22Rv1 (cell line): ENCODE data around the gene CCDC102B.

Source experiments
- H3K27ac ChIP-seq: fragments of 450-650 bp; 2 replicates; pipeline ENCODE4 v1.5.1; 2017
- ZFX ChIP-seq: fragments of 450-650 bp; IDR thresholded peaks from 2 replicates; pipeline ENCODE4 v1.6.1; 2017; ENCODE audit warnings: antibody characterized with exemption, borderline replicate concordance
- TF ChIP-seq, protein P1 (sequence below): fragments of 450-650 bp; IDR thresholded peaks from 2 replicates; pipeline ENCODE4 v1.5.1; 2017; ENCODE audit warnings: mild to moderate bottlenecking

The CCDC102B gene

DNA sequence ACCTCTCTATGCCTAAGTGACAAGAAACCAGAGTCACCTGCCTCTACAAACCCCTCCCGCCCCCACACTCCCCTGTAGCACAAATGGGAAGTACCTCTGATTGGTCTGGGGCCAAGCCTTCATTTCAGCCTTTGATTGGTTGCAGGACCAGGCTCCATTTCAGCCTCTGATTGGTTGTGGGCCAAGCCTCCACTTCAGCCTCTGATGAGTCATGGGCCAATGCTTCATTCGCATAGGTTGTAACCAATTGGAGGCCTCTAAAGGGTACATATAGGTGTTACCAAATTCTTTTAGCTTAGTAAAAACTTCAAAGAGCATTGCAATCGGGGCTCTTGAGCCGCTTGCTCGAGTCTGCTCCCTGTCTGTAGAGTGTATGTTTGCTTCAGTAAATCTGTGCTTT, 25.0 kb downstream of the CCDC102B start:
- no peak overlapping the region for H3K27ac ChIP-seq
- TF ChIP-seq, protein P1, sequence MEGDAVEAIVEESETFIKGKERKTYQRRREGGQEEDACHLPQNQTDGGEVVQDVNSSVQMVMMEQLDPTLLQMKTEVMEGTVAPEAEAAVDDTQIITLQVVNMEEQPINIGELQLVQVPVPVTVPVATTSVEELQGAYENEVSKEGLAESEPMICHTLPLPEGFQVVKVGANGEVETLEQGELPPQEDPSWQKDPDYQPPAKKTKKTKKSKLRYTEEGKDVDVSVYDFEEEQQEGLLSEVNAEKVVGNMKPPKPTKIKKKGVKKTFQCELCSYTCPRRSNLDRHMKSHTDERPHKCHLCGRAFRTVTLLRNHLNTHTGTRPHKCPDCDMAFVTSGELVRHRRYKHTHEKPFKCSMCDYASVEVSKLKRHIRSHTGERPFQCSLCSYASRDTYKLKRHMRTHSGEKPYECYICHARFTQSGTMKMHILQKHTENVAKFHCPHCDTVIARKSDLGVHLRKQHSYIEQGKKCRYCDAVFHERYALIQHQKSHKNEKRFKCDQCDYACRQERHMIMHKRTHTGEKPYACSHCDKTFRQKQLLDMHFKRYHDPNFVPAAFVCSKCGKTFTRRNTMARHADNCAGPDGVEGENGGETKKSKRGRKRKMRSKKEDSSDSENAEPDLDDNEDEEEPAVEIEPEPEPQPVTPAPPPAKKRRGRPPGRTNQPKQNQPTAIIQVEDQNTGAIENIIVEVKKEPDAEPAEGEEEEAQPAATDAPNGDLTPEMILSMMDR = no peak
- TF ChIP-seq ZFX = no peak

- no peak overlapping the region for H3K27ac ChIP-seq
- TF ChIP-seq, protein P1 = no peak
- TF ChIP-seq ZFX = no peak
These were observed 28.2 kb downstream of the CCDC102B start for GRCh38 chr18:68826121-68826520.

GRCh38 chr18:68830256-68831045, 32.6 kb downstream of the CCDC102B start:
- H3K27ac ChIP-seq = no peak overlapping the region
- TF ChIP-seq ZFX = no peak
- TF ChIP-seq, protein P1 = no peak

DNA sequence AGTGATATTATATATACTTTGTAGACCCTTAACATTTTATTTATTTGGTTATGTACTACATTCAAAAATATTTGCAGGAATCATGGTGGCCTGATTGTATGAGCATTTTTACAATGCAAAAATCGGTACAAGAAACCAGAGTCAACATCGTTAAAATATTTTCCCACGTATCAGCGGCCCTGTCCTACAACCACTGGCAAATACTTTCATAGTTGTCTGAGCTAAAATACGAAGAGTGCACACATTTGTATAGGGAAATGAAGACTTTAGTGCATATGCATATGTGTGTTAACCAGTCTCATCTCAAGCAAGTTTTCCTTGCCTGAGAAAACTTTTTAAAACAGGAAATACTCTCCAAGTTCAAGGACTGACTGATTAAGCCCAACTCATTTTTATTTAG, 35.9 kb downstream of the CCDC102B start:
- no peak overlapping the region for H3K27ac ChIP-seq
- TF ChIP-seq ZFX = no peak
- TF ChIP-seq, protein P1 = no peak

- no peak overlapping the region for H3K27ac ChIP-seq
- TF ChIP-seq, protein P1 = no peak
- TF ChIP-seq ZFX = no peak
These were observed 40.0 kb downstream of the CCDC102B start for GRCh38 chr18:68837665-68838451.

DNA sequence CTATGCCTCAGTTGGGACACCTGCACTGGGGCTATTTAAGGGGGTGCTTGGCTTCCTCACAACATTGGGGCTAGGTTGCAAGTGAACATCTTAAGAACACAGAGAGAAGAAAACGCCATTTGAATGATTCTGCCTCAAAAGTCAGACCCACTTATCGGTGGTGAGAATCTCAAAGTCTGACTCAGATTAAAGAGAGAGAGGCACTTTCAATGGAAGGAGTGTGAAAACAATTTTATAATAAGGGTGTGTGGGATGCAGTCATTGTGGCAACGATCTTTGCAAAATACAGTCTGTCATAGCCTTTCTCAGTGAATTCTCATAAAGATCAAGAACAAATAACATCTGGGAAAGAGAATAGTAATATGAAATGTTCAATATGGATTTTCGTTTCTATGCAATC, 41.8 kb downstream of the CCDC102B start:
- no peak for TF ChIP-seq ZFX
- TF ChIP-seq, protein P1 = no peak

More for the DNA sequence above, 41.8 kb downstream of the CCDC102B start:
- no peak overlapping the region for H3K27ac ChIP-seq
